Fibroblast of the conjunctiva (primary cell): ENCODE results near the gene OR51B2.

Source experiments
- DNase-seq: peaks from one replicate; pipeline ENCODE4 v3.0.0-alpha.2; 2010; ENCODE audit warnings: low read depth

Gene OR51B2

DNA sequence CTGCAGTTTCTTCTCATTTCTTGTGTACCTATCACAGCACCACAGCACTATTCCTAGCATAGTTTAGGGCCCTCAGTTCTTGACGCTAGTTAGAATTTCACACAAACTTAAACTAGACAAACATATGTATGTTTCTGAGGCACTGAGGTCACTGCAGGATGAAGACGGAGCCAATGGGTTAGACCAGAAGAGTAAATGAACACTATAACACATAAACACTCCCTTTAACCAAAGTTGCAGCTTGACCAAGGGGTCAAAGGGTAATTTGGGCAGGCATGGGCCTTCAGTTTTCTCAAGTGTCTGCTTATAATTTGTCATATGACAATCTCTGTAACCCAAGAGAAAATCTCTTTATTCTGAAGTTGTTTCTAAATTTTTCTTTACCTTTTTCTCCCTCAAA lies 41.5 kb downstream of the OR51B2 start:
- DNase-seq, result no peak

DNA sequence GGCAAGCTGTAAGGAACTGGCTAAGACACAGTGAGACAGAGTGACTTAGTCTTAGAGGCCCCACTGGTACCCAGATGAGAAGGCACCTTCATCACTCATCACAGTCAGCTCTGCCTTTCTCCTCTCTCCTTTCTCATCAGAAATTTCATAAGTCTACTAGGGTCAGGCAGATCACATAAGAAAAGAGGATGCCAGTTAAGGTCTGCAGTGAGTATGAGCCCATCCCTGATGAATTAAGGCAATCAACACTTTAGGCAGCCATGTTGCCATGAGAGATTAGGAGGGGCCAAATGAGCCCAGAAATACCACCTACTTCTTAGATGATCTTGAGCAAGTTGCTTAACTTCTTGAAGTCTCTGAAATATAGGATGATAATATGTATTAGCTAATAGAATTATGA lies 42.5 kb downstream of the OR51B2 start:
- DNase-seq, result no peak

DNA sequence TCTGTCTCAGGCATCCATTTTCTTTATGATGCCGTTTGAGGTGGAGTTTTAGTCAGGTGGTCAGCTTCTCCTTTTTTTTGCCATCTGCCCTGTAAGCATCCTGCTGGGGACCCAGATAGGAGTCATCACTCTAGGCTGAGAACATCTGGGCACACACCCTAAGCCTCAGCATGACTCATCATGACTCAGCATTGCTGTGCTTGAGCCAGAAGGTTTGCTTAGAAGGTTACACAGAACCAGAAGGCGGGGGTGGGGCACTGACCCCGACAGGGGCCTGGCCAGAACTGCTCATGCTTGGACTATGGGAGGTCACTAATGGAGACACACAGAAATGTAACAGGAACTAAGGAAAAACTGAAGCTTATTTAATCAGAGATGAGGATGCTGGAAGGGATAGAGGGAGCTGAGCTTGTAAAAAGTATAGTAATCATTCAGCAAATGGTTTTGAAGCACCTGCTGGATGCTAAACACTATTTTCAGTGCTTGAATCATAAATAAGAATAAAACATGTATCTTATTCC lies 43.5 kb downstream of the OR51B2 start:
- peak; percentile 99 for DNase-seq

DNA sequence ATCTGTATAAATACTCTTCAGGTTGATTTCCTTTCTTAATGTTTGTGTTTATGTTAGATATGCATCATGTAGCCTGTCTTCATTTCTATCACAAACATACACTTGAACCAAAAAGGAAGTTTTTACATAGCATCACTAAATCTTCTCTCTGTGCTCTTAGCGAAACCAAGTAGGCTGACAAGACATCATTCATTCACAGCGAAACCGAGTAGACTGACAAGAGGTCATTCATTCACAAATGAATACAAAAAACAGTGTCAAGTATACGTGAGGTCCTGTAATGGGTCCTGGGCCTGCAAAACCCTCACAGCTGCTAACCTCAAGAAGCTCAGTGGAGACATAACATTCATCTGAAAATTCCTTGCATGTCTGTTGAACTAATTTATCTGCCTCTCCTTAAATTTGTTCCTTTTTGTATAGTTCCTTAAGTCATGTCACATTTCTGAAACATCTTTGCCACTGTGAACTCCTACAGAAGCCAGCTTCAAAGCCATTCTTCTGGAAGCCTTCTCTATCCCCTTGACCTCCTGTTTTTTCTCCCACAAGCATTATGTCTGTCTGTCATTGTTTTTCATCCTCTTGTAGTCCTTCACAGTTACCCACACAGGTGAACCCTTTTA lies 44.5 kb downstream of the OR51B2 start:
- no peak for DNase-seq

DNA sequence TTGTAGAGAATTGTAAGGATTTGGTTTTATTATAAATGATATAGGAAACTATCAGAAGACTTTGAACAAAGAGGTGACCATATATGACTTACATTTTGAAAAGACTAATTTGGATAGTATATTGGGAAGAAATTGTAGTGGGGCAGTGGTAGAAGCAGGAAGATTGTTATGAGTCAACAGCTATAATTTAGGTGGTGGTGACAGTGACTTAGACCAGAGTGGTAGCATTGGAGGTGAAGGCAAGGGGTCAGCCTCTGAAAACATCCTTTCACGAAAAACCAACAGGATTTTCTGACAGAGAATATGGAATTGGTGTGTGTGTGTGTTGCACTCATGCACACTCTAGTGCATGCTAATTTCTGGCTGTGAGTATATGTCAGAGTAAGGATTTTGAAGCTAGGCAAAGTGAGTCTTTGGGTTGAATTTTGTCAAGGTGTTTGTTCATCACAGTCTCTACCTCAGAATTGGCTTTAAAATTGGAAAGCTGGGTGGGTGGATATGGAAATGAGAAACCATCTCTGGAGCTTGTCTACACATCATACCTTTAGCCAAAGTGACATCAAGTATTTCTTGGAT lies 46.2 kb downstream of the OR51B2 start:
- DNase-seq, result no peak

DNA sequence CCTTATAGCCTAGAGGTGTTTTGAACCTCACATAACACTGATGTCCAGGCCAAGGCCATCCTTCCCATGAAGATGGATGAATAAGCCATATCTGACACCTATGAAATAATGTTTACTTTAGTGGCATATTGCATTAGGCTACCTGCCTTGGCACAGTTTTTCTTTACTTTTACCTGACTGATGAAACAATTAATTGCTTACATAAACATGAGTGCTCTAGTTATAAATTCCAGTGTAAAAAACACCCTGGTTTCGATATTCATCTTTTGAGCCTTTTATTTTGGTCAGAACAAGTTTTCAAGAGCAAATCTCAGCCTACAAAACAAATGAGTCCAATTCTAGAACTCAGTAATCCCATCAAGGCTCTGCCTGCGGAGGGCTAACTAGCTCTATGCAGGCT lies 47.4 kb downstream of the OR51B2 start:
- DNase-seq, result no peak

DNA sequence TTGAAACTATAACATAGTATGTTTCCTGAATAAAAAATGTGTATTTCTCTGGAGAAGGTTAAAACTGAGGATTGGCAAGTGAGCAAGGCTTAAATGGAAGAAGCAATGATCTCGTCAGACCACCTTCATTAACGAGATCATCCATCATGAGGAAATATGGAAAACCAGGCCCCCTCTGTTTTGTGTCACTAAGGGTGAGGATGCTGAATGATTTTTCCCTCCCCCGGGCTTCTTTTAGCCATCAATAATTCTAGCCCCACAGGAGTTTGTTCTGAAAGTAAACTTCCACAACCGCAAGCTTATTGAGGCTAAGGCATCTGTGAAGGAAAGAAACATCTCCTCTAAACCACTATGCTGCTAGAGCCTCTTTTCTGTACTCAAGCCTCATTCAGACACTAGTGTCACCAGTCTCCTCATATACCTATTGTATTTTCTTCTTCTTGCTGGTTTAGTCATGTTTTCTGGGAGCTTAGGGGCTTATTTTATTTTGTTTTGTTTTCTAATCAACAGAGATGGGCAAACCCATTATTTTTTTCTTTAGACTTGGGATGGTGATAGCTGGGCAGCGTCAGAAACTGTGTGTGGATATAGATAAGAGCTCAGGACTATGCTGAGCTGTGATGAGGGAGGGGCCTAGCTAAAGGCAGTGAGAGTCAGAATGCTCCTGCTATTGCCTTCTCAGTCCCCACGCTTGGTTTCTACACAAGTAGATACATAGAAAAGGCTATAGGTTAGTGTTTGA lies 48.6 kb downstream of the OR51B2 start:
- DNase-seq, result no peak

DNA sequence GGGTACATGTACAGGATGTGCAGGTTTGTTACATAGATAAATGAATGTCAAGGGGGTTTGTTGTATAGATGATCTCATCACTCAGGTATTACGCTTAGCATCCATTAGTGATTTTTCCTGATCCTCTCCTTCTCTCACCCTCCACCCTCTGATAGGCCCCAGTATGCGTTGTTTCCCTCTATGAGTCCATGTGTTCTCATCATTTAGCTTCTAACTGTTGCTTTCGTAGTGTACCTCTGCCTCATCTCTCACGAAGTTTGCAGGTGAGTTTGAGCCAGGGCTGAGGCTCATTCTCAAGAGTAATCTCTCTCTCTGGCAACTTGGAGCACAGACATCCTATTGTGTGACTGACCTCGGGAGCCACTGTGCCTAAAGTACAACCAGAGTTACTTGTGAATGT lies 49.7 kb downstream of the OR51B2 start:
- no peak for DNase-seq
